ENCODE data around the gene RTP5. TPM values are rescaled to one million over a fixed set of nuclear protein-coding genes. Genes with fewer than 3 reads are reported as not detected.

RTP5 gene
- total RNA-seq, 1 donor from 2014 or later = not detected

DNA sequence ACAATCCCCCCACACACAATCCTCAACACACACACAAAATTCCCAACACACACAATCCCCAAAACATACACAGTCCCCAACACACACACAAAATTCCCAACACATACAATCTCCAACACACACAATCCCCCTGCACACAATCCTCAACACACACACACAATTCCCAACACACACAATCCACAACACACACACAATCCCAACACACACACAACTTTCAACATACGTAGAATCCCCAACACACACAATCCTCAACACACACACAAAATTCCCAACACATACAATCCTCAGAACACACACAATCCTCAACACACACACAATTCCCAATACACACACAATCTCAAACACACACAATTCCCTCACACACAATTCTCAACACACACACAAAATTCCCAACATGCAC is 8.3 kb upstream of the RTP5 start:
- H3K9me3 Mint-ChIP-seq (ENCODE audit: unreplicated experiment) = no peaks in the 10 kb centered on the region
- Histone ChIP-seq H3K27me3 (ENCODE audit: insufficient read depth, low read length) (peaks cover 19% of the 10 kb centered on the region), H3K4me3 (ENCODE audit: insufficient read depth, low read depth, low read length) (no peak overlapping the region), H3K36me3 (ENCODE audit: insufficient read depth, low read length) (no peaks in the 10 kb centered on the region), H3K9ac (ENCODE audit: low read length) (no peak overlapping the region), H3K79me2 (ENCODE audit: insufficient read depth, low read length) (no peaks in the 10 kb centered on the region), H3K9me3 (ENCODE audit: insufficient read depth, low read depth, low read length) (peaks cover 15% of the 10 kb centered on the region), H4K20me1 (ENCODE audit: insufficient read depth, low read length) (peaks cover 20% of the 10 kb centered on the region), H3K4me2 (ENCODE audit: low read length) (no peak overlapping the region), H2AFZ (ENCODE audit: low read depth, low read length) (no peak overlapping the region), H3K27ac (ENCODE audit: low read depth, low read length) (no peak overlapping the region), H3K4me1 (ENCODE audit: insufficient read depth, low read length) (no peaks in the 10 kb centered on the region)
- FAIRE-seq (no peak), DNase-seq (ENCODE audit: low read depth) (no peak)
- no peak overlapping the region for H3K27ac Mint-ChIP-seq (ENCODE audit: unreplicated experiment)
- peaks cover 19% of the 10 kb centered on the region for H3K27me3 Mint-ChIP-seq (ENCODE audit: low read depth, unreplicated experiment)
- no peaks in the 10 kb centered on the region for H3K36me3 Mint-ChIP-seq (ENCODE audit: low read depth, unreplicated experiment)
- H3K4me3 Mint-ChIP-seq (ENCODE audit: unreplicated experiment) = peak overlapping the region; percentile 6
- no peak for TF ChIP-seq EZH2 (IDR thresholded peaks at IDR 0.05; ENCODE audit: insufficient read depth, low read length)
- TF ChIP-seq, protein P1, sequence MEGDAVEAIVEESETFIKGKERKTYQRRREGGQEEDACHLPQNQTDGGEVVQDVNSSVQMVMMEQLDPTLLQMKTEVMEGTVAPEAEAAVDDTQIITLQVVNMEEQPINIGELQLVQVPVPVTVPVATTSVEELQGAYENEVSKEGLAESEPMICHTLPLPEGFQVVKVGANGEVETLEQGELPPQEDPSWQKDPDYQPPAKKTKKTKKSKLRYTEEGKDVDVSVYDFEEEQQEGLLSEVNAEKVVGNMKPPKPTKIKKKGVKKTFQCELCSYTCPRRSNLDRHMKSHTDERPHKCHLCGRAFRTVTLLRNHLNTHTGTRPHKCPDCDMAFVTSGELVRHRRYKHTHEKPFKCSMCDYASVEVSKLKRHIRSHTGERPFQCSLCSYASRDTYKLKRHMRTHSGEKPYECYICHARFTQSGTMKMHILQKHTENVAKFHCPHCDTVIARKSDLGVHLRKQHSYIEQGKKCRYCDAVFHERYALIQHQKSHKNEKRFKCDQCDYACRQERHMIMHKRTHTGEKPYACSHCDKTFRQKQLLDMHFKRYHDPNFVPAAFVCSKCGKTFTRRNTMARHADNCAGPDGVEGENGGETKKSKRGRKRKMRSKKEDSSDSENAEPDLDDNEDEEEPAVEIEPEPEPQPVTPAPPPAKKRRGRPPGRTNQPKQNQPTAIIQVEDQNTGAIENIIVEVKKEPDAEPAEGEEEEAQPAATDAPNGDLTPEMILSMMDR (IDR thresholded peaks at IDR 0.05; ENCODE audit: insufficient read depth, low read depth, low read length) = no peak
- H3K4me1 Mint-ChIP-seq (ENCODE audit: low read depth, unreplicated experiment) = no peaks in the 10 kb centered on the region

DNA sequence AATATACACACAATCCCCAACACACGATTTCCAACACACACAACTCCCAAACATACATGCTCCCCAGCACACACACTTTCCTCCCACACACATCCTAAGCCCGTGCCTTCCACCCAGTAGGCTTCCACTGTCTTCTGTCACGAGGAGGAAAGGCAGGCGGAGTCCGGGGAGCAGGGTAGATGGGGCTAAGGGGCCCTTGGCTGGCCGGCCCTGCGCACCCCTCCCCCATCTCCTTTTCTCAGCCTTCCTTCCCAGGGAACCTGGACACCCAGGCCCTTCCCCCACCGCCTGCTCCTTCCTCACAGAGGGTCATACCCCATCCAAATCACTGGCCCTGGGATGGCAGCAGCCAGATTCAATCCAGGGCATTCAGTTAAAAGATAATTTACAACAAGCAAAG is 7.4 kb upstream of the RTP5 start:
- H3K9ac ChIP-seq (ENCODE audit: low read length) = no peak overlapping the region
- peaks cover 15% of the 10 kb centered on the region for H3K9me3 ChIP-seq (ENCODE audit: insufficient read depth, low read depth, low read length)
- no peak overlapping the region for H3K27ac ChIP-seq (ENCODE audit: low read depth, low read length)
- H3K4me1 Mint-ChIP-seq (ENCODE audit: low read depth, unreplicated experiment) = no peaks in the 10 kb centered on the region
- no peak for DNase-seq (ENCODE audit: low read depth)
- H3K4me2 ChIP-seq (ENCODE audit: low read length) = no peak overlapping the region
- H3K4me1 ChIP-seq (ENCODE audit: insufficient read depth, low read length) = no peaks in the 10 kb centered on the region
- no peak for FAIRE-seq
- no peak overlapping the region for H3K4me3 Mint-ChIP-seq (ENCODE audit: unreplicated experiment)
- H3K27ac Mint-ChIP-seq (ENCODE audit: unreplicated experiment) = no peak overlapping the region
- peaks cover 23% of the 10 kb centered on the region for H3K27me3 ChIP-seq (ENCODE audit: insufficient read depth, low read length)
- no peaks in the 10 kb centered on the region for H3K36me3 ChIP-seq (ENCODE audit: insufficient read depth, low read length)
- H3K27me3 Mint-ChIP-seq (ENCODE audit: low read depth, unreplicated experiment) = peaks cover 12% of the 10 kb centered on the region
- peaks cover 20% of the 10 kb centered on the region for H4K20me1 ChIP-seq (ENCODE audit: insufficient read depth, low read length)
- H3K36me3 Mint-ChIP-seq (ENCODE audit: low read depth, unreplicated experiment) = no peaks in the 10 kb centered on the region
- no peak overlapping the region for H2AFZ ChIP-seq (ENCODE audit: low read depth, low read length)
- no peaks in the 10 kb centered on the region for H3K9me3 Mint-ChIP-seq (ENCODE audit: unreplicated experiment)
- TF ChIP-seq EZH2 (IDR thresholded peaks at IDR 0.05; ENCODE audit: insufficient read depth, low read length) = no peak
- TF ChIP-seq, protein P1 (IDR thresholded peaks at IDR 0.05; ENCODE audit: insufficient read depth, low read depth, low read length) = no peak
- H3K79me2 ChIP-seq (ENCODE audit: insufficient read depth, low read length) = no peaks in the 10 kb centered on the region
- no peak overlapping the region for H3K4me3 ChIP-seq (ENCODE audit: insufficient read depth, low read depth, low read length)

DNA sequence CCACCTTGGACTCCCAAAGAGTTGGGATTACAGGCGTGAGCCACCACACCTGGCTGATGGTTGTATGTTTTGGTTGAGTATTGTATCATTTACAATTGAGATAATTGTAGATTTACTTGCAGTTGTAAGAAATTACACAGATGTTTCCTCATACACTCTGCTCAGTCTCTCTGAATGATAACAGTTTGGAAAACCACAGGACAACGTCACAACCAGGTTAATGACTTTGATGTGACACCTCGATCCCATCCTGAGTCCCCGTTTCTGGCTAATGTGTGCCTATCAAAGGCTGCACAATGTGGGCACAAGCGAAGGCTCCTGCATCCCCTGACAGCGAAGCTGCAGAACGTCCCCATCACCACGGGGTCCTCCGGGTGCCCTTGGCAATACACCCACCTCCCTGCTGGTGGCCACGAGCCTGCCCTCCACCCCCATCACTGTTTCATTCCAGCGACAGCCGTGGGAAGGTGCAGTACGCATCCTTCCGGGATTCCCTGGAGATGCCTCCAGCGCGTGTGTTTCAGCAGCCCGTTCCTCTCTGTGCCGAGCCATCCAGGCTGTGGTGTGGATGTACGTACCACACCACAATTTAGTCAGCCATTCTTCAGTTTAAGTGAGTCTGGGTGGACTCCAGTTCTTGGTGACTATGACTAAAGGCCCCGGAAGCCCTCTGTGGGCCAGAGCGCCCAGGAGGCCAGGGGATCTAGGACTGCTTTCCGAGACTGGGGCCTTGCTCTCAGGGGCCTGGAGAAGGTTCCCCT is 6.6 kb upstream of the RTP5 start:
- DNase-seq (ENCODE audit: low read depth) (no peak), FAIRE-seq (no peak)
- Histone ChIP-seq H3K4me1 (ENCODE audit: insufficient read depth, low read length) (no peaks in the 10 kb centered on the region), H3K4me3 (ENCODE audit: insufficient read depth, low read depth, low read length) (no peak overlapping the region), H3K27ac (ENCODE audit: low read depth, low read length) (no peak overlapping the region), H3K36me3 (ENCODE audit: insufficient read depth, low read length) (no peaks in the 10 kb centered on the region), H3K9me3 (ENCODE audit: insufficient read depth, low read depth, low read length) (peaks cover 15% of the 10 kb centered on the region), H3K9ac (ENCODE audit: low read length) (no peak overlapping the region), H2AFZ (ENCODE audit: low read depth, low read length) (no peak overlapping the region), H4K20me1 (ENCODE audit: insufficient read depth, low read length) (peaks cover 20% of the 10 kb centered on the region), H3K79me2 (ENCODE audit: insufficient read depth, low read length) (no peaks in the 10 kb centered on the region), H3K4me2 (ENCODE audit: low read length) (peak overlapping the region; percentile 11), H3K27me3 (ENCODE audit: insufficient read depth, low read length) (peaks cover 26% of the 10 kb centered on the region)
- no peak overlapping the region for H3K27ac Mint-ChIP-seq (ENCODE audit: unreplicated experiment)
- H3K9me3 Mint-ChIP-seq (ENCODE audit: unreplicated experiment) = no peaks in the 10 kb centered on the region
- H3K4me1 Mint-ChIP-seq (ENCODE audit: low read depth, unreplicated experiment) = no peaks in the 10 kb centered on the region
- no peaks in the 10 kb centered on the region for H3K36me3 Mint-ChIP-seq (ENCODE audit: low read depth, unreplicated experiment)
- no peak overlapping the region for H3K4me3 Mint-ChIP-seq (ENCODE audit: unreplicated experiment)
- TF ChIP-seq, protein P1 (IDR thresholded peaks at IDR 0.05; ENCODE audit: insufficient read depth, low read depth, low read length) = no peak
- no peak for TF ChIP-seq EZH2 (IDR thresholded peaks at IDR 0.05; ENCODE audit: insufficient read depth, low read length)
- peaks cover 15% of the 10 kb centered on the region for H3K27me3 Mint-ChIP-seq (ENCODE audit: low read depth, unreplicated experiment)
